PFSK-1 (cell line): ENCODE results near the gene GNAZ.

ENCODE experiments used
- FOXP2 ChIP-seq: optimal IDR thresholded peaks from 2 replicates; pipeline ENCODE3; 2011; ENCODE audit warnings: borderline replicate concordance, control low read depth, inconsistent platforms; ENCODE audit not compliant: insufficient read depth; ENCODE audit errors: extremely low read length, extremely low read depth
- POLR2AphosphoS5 ChIP-seq: IDR thresholded peaks from 2 replicates; pipeline ENCODE4 v1.6.1; 2012; ENCODE audit warnings: low read depth, mild to moderate bottlenecking, control low read depth, low read length, moderate library complexity
- SIN3A ChIP-seq: IDR thresholded peaks from 2 replicates; pipeline ENCODE4 v1.6.1; 2012; ENCODE audit warnings: mild to moderate bottlenecking, low read length, moderate library complexity, borderline replicate concordance; ENCODE audit not compliant: insufficient read depth
- TAF1 ChIP-seq: IDR thresholded peaks from 2 replicates; pipeline ENCODE4 v1.6.1; 2012; ENCODE audit warnings: low read length, control low read depth, borderline replicate concordance; ENCODE audit not compliant: insufficient read depth
- TF ChIP-seq, protein P1 (sequence below), 2 experiments: IDR thresholded peaks; 2 replicates each; pipeline versions ENCODE4 v1.6.1 to v1.8.0; 2011 to 2012; ENCODE audit warnings: low read depth in 2 of 2, low read length in 2 of 2, control low read depth in 1 of 2, inconsistent platforms in 1 of 2, mild to moderate bottlenecking in 1 of 2, moderate library complexity in 1 of 2; ENCODE audit not compliant: insufficient read depth in 1 of 2

DNA sequence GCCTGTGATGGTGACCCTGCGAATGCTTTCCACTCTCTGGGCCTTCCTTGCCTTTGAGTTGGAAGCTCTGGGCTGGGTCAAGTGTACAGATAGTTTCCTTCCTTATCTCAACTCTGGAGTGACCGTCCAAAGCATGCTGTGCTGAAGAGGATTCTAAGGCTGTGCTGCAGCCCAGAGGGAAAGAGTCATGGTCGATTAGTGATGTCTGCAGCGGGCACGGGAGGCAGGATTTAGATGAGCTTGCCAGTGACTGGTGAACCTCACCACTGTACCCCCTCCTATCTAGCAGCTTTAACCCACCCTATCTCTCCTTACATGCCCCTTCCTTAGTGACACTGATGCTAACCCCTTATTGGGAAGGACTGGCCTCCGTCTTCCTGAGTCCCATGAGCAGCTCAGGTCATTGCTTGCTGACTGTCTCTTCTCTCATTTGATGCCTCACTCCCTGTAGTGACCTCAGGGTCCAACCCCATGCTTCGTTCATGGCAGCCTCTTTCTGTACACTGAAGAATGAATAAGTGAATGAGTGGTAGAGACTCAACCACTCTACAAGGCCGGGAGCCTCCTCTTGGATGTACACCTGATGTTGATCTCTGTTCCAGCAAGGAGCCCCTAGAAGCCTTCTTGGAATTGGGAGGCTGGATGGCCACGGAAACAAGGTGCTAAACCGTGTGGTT, 6.7 kb downstream of the GNAZ start:
- no peak for TF ChIP-seq POLR2AphosphoS5
- no peak for TF ChIP-seq SIN3A
- no peak for TF ChIP-seq TAF1
- TF ChIP-seq, protein P1, sequence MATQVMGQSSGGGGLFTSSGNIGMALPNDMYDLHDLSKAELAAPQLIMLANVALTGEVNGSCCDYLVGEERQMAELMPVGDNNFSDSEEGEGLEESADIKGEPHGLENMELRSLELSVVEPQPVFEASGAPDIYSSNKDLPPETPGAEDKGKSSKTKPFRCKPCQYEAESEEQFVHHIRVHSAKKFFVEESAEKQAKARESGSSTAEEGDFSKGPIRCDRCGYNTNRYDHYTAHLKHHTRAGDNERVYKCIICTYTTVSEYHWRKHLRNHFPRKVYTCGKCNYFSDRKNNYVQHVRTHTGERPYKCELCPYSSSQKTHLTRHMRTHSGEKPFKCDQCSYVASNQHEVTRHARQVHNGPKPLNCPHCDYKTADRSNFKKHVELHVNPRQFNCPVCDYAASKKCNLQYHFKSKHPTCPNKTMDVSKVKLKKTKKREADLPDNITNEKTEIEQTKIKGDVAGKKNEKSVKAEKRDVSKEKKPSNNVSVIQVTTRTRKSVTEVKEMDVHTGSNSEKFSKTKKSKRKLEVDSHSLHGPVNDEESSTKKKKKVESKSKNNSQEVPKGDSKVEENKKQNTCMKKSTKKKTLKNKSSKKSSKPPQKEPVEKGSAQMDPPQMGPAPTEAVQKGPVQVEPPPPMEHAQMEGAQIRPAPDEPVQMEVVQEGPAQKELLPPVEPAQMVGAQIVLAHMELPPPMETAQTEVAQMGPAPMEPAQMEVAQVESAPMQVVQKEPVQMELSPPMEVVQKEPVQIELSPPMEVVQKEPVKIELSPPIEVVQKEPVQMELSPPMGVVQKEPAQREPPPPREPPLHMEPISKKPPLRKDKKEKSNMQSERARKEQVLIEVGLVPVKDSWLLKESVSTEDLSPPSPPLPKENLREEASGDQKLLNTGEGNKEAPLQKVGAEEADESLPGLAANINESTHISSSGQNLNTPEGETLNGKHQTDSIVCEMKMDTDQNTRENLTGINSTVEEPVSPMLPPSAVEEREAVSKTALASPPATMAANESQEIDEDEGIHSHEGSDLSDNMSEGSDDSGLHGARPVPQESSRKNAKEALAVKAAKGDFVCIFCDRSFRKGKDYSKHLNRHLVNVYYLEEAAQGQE (IDR thresholded peaks at IDR 0.05; ENCODE audit: insufficient read depth in 1 of 2, low read depth in 2 of 2, low read length in 2 of 2), result no peak
- TF ChIP-seq FOXP2, result no peak
